HepG2 (cell line): ENCODE measurements around the gene UBTF.

Experiments used
- CHD2 ChIP-seq: IDR thresholded peaks from 2 replicates; pipeline ENCODE4 v1.6.1; 2011; ENCODE audit warnings: low read depth, low read length, improper control_type of control experiment
- POLR2AphosphoS5 ChIP-seq: IDR thresholded peaks from 2 replicates; pipeline ENCODE4 v1.6.1; 2012; ENCODE audit warnings: low read depth, low read length
- RBM22 ChIP-seq: fragments of 200-400 bp; formaldehyde crosslinking; optimal IDR thresholded peaks from 2 replicates; pipeline ENCODE3; 2017; ENCODE audit warnings: mild to moderate bottlenecking, low read length, moderate library complexity
- SMAD1 ChIP-seq: sonication (generic); formaldehyde crosslinking; IDR thresholded peaks from 2 replicates; pipeline ENCODE4 v1.4.0; 2020; ENCODE audit warnings: missing genetic modification reagents, low read depth, mild to moderate bottlenecking, borderline replicate concordance
- UBTF ChIP-seq: sonication (generic); formaldehyde crosslinking; IDR thresholded peaks from 2 replicates; pipeline ENCODE4 v1.4.0; 2020; ENCODE audit warnings: mild to moderate bottlenecking, missing genetic modification reagents
- ZFAT ChIP-seq: sonication (generic); formaldehyde crosslinking; conservative IDR thresholded peaks from 2 replicates; pipeline ENCODE4 v1.8.1; 2023; ENCODE audit warnings: missing genetic modification reagents, inconsistent platforms
- ZNF282 ChIP-seq: fragments of 450-650 bp; IDR thresholded peaks from 2 replicates; pipeline ENCODE4 v1.6.1; 2018; ENCODE audit not compliant: partially characterized antibody

DNA sequence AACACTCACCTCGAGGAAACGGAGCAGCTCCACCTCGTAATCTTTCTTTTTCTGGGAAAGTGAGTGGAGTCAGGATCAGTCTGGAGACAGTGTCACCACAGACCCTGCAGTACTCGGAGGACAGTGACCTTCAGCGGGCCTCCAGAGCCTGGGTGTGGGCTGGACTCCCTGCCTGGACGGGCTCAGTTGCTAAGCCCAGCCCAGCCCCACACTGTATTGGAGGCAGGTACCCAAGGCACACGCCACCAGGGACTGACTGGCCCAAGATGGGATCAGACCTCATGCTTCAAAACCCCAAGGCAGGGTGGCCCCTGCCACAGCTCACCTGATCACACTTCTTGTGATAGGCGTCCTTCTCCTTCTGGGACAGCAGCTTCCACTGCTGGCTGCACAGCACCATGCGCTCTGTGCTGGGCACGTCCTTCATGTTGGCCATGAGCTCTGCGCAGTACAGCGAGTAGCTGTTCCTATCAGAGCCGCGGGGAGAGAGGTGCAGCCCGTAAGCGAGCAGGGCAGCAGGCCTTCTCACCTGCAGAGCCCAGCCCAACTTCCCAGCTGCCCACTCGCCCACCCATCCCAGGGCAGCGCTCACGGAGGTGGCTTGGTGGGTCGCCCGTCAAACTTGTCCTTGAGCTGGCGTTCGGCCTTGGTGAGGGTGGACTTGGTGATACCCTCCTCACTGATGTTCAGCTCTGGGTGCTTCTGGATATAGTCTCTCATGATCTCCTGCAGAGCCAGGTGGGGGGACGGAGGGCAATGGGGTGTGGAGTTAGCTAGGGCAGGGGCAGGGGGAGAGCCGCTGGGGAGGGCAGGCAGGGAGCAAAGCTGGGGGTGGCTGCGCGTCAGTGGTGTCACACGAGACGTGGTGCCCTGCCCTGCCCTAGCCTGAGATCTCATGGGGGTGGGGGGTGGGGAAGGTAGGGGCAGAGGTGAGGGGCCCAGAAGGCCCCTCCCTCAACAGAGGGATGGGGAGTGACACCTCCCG lies 7.9 kb downstream of the UBTF start:
- TF ChIP-seq ZFAT (CRISPR knock-in tag): no peak
- no peak for TF ChIP-seq ZNF282
- no peak for TF ChIP-seq UBTF (CRISPR knock-in tag)
- TF ChIP-seq CHD2: no peak
- TF ChIP-seq POLR2AphosphoS5: no peak
- no peak for TF ChIP-seq SMAD1
- TF ChIP-seq RBM22: no peak
